Measurements from ENCODE around the gene SHROOM2.

SHROOM2 gene

GRCh38 chrX:9865804-9866472 lies 79.7 kb downstream of the SHROOM2 start:
- no peak overlapping the region for H2BK120ac ChIP-seq (ENCODE audit: low read depth, low read length)
- H3K9ac ChIP-seq (ENCODE audit: low read length), result no peak overlapping the region

GRCh38 chrX:9866633-9867032 lies 80.4 kb downstream of the SHROOM2 start:
- Histone ChIP-seq H3K9me3 (ENCODE audit: control insufficient read depth, low read length) (no peaks in the 10 kb centered on the region), H3K9ac (ENCODE audit: low read length) (no peak overlapping the region), H3K4me2 (ENCODE audit: low read length, poor library complexity, severe bottlenecking) (no peak overlapping the region), H3K14ac (ENCODE audit: low read length in 2 of 2) (no peak overlapping the region), H2AK5ac (ENCODE audit: low read length, severe bottlenecking) (no peak overlapping the region), H2BK12ac (ENCODE audit: low read length in 2 of 2) (no peak overlapping the region), H2BK5ac (ENCODE audit: low read depth, low read length, poor library complexity, severe bottlenecking) (no peak overlapping the region), H2BK120ac (ENCODE audit: low read depth, low read length) (no peak overlapping the region), H3K27ac (ENCODE audit: low read length, poor library complexity, severe bottlenecking) (peak overlapping the region; percentile 12), H2AFZ (ENCODE audit: low read depth, low read length) (no peak overlapping the region), H3K4me1 (ENCODE audit: control insufficient read depth, insufficient read depth, low read depth, low read length) (peaks cover 6% of the 10 kb centered on the region), H3K36me3 (ENCODE audit: control insufficient read depth in 1 of 2, insufficient read depth in 2 of 2, low read depth in 1 of 2, low read length in 2 of 2) (peaks cover 0 to 12% of the 10 kb centered on the region in 2 experiments), H4K91ac (ENCODE audit: low read length) (peak overlapping the region; percentile 56), H3K4ac (ENCODE audit: low read depth in 1 of 2, low read length in 2 of 2) (peak overlapping the region; percentile 15 to 85), H3K27me3 (ENCODE audit: control insufficient read depth in 1 of 2, insufficient read depth in 1 of 2, low read length in 2 of 2) (peaks cover 0 to 5% of the 10 kb centered on the region in 2 experiments), H3K79me1 (replicated peaks; ENCODE audit: low read length, poor library complexity, severe bottlenecking) (peaks cover 7% of the 10 kb centered on the region), H4K8ac (ENCODE audit: low read length) (peak overlapping the region; percentile 76), H2BK15ac (ENCODE audit: low read depth, poor library complexity, severe bottlenecking) (no peak overlapping the region), H3K18ac (ENCODE audit: low read depth in 1 of 2, low read length in 2 of 2) (no peak overlapping the region), H3K4me3 (ENCODE audit: insufficient read depth in 1 of 2, low read depth in 1 of 2, low read length in 2 of 2) (no peak overlapping the region), H3K23ac (ENCODE audit: low read length in 2 of 2) (no peak overlapping the region)
- peak; percentile 47 for DNase-seq
- 37% methylated on average over 12 of the region's 13 CpGs for WGBS

More at GRCh38 chrX:9865804-9866472, 79.7 kb downstream of the SHROOM2 start:
- 52% methylated on average over 9 of the region's 12 CpGs for WGBS
- H3K18ac ChIP-seq (ENCODE audit: low read depth in 1 of 2, low read length in 2 of 2), result peak overlapping the region in 1 of 2 experiments; percentile 12
- H2BK5ac ChIP-seq (ENCODE audit: low read depth, low read length, poor library complexity, severe bottlenecking), result no peak overlapping the region
- H3K27ac ChIP-seq (ENCODE audit: low read length, poor library complexity, severe bottlenecking), result no peak overlapping the region
- peaks cover 0 to 12% of the 10 kb centered on the region in 2 experiments for H3K36me3 ChIP-seq (ENCODE audit: control insufficient read depth in 1 of 2, insufficient read depth in 2 of 2, low read depth in 1 of 2, low read length in 2 of 2)
- H3K27me3 ChIP-seq (ENCODE audit: control insufficient read depth in 1 of 2, insufficient read depth in 1 of 2, low read length in 2 of 2), result peaks cover 0 to 3% of the 10 kb centered on the region in 2 experiments
- peak overlapping the region in 1 of 2 experiments; percentile 31 for H2BK12ac ChIP-seq (ENCODE audit: low read length in 2 of 2)
- no peak overlapping the region for H3K4ac ChIP-seq (ENCODE audit: low read depth in 1 of 2, low read length in 2 of 2)
- H2AFZ ChIP-seq (ENCODE audit: low read depth, low read length), result no peak overlapping the region
- H3K79me1 ChIP-seq (replicated peaks; ENCODE audit: low read length, poor library complexity, severe bottlenecking), result peaks cover 7% of the 10 kb centered on the region
- H4K91ac ChIP-seq (ENCODE audit: low read length), result no peak overlapping the region
- H3K9me3 ChIP-seq (ENCODE audit: control insufficient read depth, low read length), result no peaks in the 10 kb centered on the region
- H4K8ac ChIP-seq (ENCODE audit: low read length), result no peak overlapping the region
- peak; percentile 71 for DNase-seq
- H2BK15ac ChIP-seq (ENCODE audit: low read depth, poor library complexity, severe bottlenecking), result no peak overlapping the region
- H3K4me1 ChIP-seq (ENCODE audit: control insufficient read depth, insufficient read depth, low read depth, low read length), result peaks cover 6% of the 10 kb centered on the region
- H2AK5ac ChIP-seq (ENCODE audit: low read length, severe bottlenecking), result no peak overlapping the region
- no peak overlapping the region for H3K4me3 ChIP-seq (ENCODE audit: insufficient read depth in 1 of 2, low read depth in 1 of 2, low read length in 2 of 2)
- H3K23ac ChIP-seq (ENCODE audit: low read length in 2 of 2), result no peak overlapping the region
- H3K14ac ChIP-seq (ENCODE audit: low read length in 2 of 2), result no peak overlapping the region
- H3K4me2 ChIP-seq (ENCODE audit: low read length, poor library complexity, severe bottlenecking), result no peak overlapping the region

- WGBS, result 73% methylated on average over 3 of the region's 9 CpGs
- H4K8ac ChIP-seq (ENCODE audit: low read length), result no peak overlapping the region
- H3K4me3 ChIP-seq (ENCODE audit: insufficient read depth in 1 of 2, low read depth in 1 of 2, low read length in 2 of 2), result no peak overlapping the region
Observed at GRCh38 chrX:9867226-9867625, 81.0 kb downstream of the SHROOM2 start.

GRCh38 chrX:9867753-9868152 lies 81.5 kb downstream of the SHROOM2 start:
- no peak overlapping the region for H3K27ac ChIP-seq (ENCODE audit: low read length, poor library complexity, severe bottlenecking)
- H3K36me3 ChIP-seq (ENCODE audit: control insufficient read depth in 1 of 2, insufficient read depth in 2 of 2, low read depth in 1 of 2, low read length in 2 of 2), result peaks cover 0 to 11% of the 10 kb centered on the region in 2 experiments
- no peak overlapping the region for H2BK120ac ChIP-seq (ENCODE audit: low read depth, low read length)
- peak overlapping the region in 1 of 2 experiments; percentile 21 for H3K18ac ChIP-seq (ENCODE audit: low read depth in 1 of 2, low read length in 2 of 2)
- H3K14ac ChIP-seq (ENCODE audit: low read length in 2 of 2), result no peak overlapping the region
- H3K4ac ChIP-seq (ENCODE audit: low read depth in 1 of 2, low read length in 2 of 2), result no peak overlapping the region
- H3K4me1 ChIP-seq (ENCODE audit: control insufficient read depth, insufficient read depth, low read depth, low read length), result peaks cover 6% of the 10 kb centered on the region
- H2BK12ac ChIP-seq (ENCODE audit: low read length in 2 of 2), result no peak overlapping the region
- H4K91ac ChIP-seq (ENCODE audit: low read length), result no peak overlapping the region
- no peak overlapping the region for H3K4me2 ChIP-seq (ENCODE audit: low read length, poor library complexity, severe bottlenecking)
- no peak overlapping the region for H2AK5ac ChIP-seq (ENCODE audit: low read length, severe bottlenecking)
- no peak overlapping the region for H2BK5ac ChIP-seq (ENCODE audit: low read depth, low read length, poor library complexity, severe bottlenecking)
- H3K79me1 ChIP-seq (replicated peaks; ENCODE audit: low read length, poor library complexity, severe bottlenecking), result peaks cover 7% of the 10 kb centered on the region
- H4K8ac ChIP-seq (ENCODE audit: low read length), result no peak overlapping the region
- no peak overlapping the region for H3K23ac ChIP-seq (ENCODE audit: low read length in 2 of 2)
- H2AFZ ChIP-seq (ENCODE audit: low read depth, low read length), result no peak overlapping the region
- DNase-seq, result no peak
- peaks cover 2% of the 10 kb centered on the region for H3K9me3 ChIP-seq (ENCODE audit: control insufficient read depth, low read length)
- no peak overlapping the region for H2BK15ac ChIP-seq (ENCODE audit: low read depth, poor library complexity, severe bottlenecking)
- no peak overlapping the region for H3K9ac ChIP-seq (ENCODE audit: low read length)
- peaks cover 0 to 5% of the 10 kb centered on the region in 2 experiments for H3K27me3 ChIP-seq (ENCODE audit: control insufficient read depth in 1 of 2, insufficient read depth in 1 of 2, low read length in 2 of 2)
- no peak overlapping the region for H3K4me3 ChIP-seq (ENCODE audit: insufficient read depth in 1 of 2, low read depth in 1 of 2, low read length in 2 of 2)
- 67% methylated on average over 1 of the region's 4 CpGs for WGBS

More at GRCh38 chrX:9867226-9867625, 81.0 kb downstream of the SHROOM2 start:
- no peak overlapping the region for H3K4ac ChIP-seq (ENCODE audit: low read depth in 1 of 2, low read length in 2 of 2)
- H2BK120ac ChIP-seq (ENCODE audit: low read depth, low read length), result no peak overlapping the region
- no peak overlapping the region for H3K4me2 ChIP-seq (ENCODE audit: low read length, poor library complexity, severe bottlenecking)
- no peak overlapping the region for H3K18ac ChIP-seq (ENCODE audit: low read depth in 1 of 2, low read length in 2 of 2)
- no peak overlapping the region for H2BK5ac ChIP-seq (ENCODE audit: low read depth, low read length, poor library complexity, severe bottlenecking)
- no peak overlapping the region for H2BK12ac ChIP-seq (ENCODE audit: low read length in 2 of 2)
- H3K4me1 ChIP-seq (ENCODE audit: control insufficient read depth, insufficient read depth, low read depth, low read length), result peaks cover 6% of the 10 kb centered on the region
- no peak overlapping the region for H2AFZ ChIP-seq (ENCODE audit: low read depth, low read length)
- H3K79me1 ChIP-seq (replicated peaks; ENCODE audit: low read length, poor library complexity, severe bottlenecking), result peaks cover 7% of the 10 kb centered on the region
- H3K23ac ChIP-seq (ENCODE audit: low read length in 2 of 2), result no peak overlapping the region
- peaks cover 0 to 5% of the 10 kb centered on the region in 2 experiments for H3K27me3 ChIP-seq (ENCODE audit: control insufficient read depth in 1 of 2, insufficient read depth in 1 of 2, low read length in 2 of 2)
- H3K9ac ChIP-seq (ENCODE audit: low read length), result no peak overlapping the region
- no peak overlapping the region for H4K91ac ChIP-seq (ENCODE audit: low read length)
- H2AK5ac ChIP-seq (ENCODE audit: low read length, severe bottlenecking), result no peak overlapping the region
- H3K9me3 ChIP-seq (ENCODE audit: control insufficient read depth, low read length), result no peaks in the 10 kb centered on the region
- DNase-seq, result no peak
- no peak overlapping the region for H3K14ac ChIP-seq (ENCODE audit: low read length in 2 of 2)
- H3K36me3 ChIP-seq (ENCODE audit: control insufficient read depth in 1 of 2, insufficient read depth in 2 of 2, low read depth in 1 of 2, low read length in 2 of 2), result peaks cover 0 to 12% of the 10 kb centered on the region in 2 experiments
- no peak overlapping the region for H3K27ac ChIP-seq (ENCODE audit: low read length, poor library complexity, severe bottlenecking)
- H2BK15ac ChIP-seq (ENCODE audit: low read depth, poor library complexity, severe bottlenecking), result no peak overlapping the region

Data from mesenchymal stem cell (in vitro differentiated cells and primary cell).